HepG2 (cell line): ENCODE data around the gene RDH14. TPM values are rescaled to one million over a fixed set of nuclear protein-coding genes. Genes with fewer than 3 reads are reported as not detected.

Experiments used
- ARNT ChIP-seq: fragments of 450-650 bp; IDR thresholded peaks from 2 replicates; pipeline ENCODE4 v1.6.1; 2017
- CENPX ChIP-seq: sonication (generic); formaldehyde crosslinking; IDR thresholded peaks from 2 replicates; pipeline ENCODE4 v1.9.0; 2021; ENCODE audit warnings: mild to moderate bottlenecking, missing genetic modification reagents, moderate library complexity
- DMAP1 ChIP-seq: IDR thresholded peaks from 2 replicates; pipeline ENCODE4 v1.6.1; 2016
- EP300 ChIP-seq, 3 experiments: sonication (generic) in 1 of 3; formaldehyde crosslinking in 1 of 3; IDR thresholded peaks; 2 replicates each; pipeline versions ENCODE4 v1.5.1 to v1.6.1; 2011 to 2020; ENCODE audit warnings: low read depth in 2 of 3, low read length in 2 of 3, borderline replicate concordance in 1 of 3, improper control_type of control experiment in 1 of 3, mild to moderate bottlenecking in 1 of 3, missing genetic modification reagents in 1 of 3, moderate library complexity in 1 of 3
- FOXA1 ChIP-seq, 2 experiments: fragments of 450-650 bp in 1 of 2; sonication (generic) in 1 of 2; formaldehyde crosslinking in 1 of 2; IDR thresholded peaks; 2 replicates each; pipeline versions ENCODE4 v1.4.0 to v1.6.1; 2016 to 2020; ENCODE audit warnings: missing genetic modification reagents in 1 of 2
- FOXO1 ChIP-seq: sonication (generic); formaldehyde crosslinking; IDR thresholded peaks from 2 replicates; pipeline ENCODE4 v1.4.0; 2020; ENCODE audit warnings: missing genetic modification reagents
- HDAC2 ChIP-seq: sonication (generic); formaldehyde crosslinking; IDR thresholded peaks from 2 replicates; pipeline ENCODE4 v1.4.0; 2020; ENCODE audit warnings: missing genetic modification reagents
- HOXA3 ChIP-seq: sonication (generic); formaldehyde crosslinking; IDR thresholded peaks from 2 replicates; pipeline ENCODE4 v1.5.0; 2020; ENCODE audit warnings: missing genetic modification reagents
- IKZF5 ChIP-seq: IDR thresholded peaks from 2 replicates; pipeline ENCODE4 v1.6.1; 2018; ENCODE audit warnings: missing genetic modification reagents, mild to moderate bottlenecking, missing compliant biosample characterization
- KDM2A ChIP-seq: sonication (generic); formaldehyde crosslinking; IDR thresholded peaks from 2 replicates; pipeline ENCODE4 v1.4.0; 2020; ENCODE audit warnings: low read depth, missing genetic modification reagents, borderline replicate concordance
- KLF12 ChIP-seq: sonication (generic); formaldehyde crosslinking; IDR thresholded peaks from 2 replicates; pipeline ENCODE4 v1.4.0; 2020; ENCODE audit warnings: missing genetic modification reagents, borderline replicate concordance
- MIXL1 ChIP-seq: IDR thresholded peaks from 2 replicates; pipeline ENCODE4 v1.6.1; 2016
- MYC ChIP-seq: sonication (generic); formaldehyde crosslinking; IDR thresholded peaks from 2 replicates; pipeline ENCODE4 v1.9.0; 2021; ENCODE audit warnings: missing genetic modification reagents, borderline replicate concordance
- NFKBIZ ChIP-seq: IDR thresholded peaks from 2 replicates; pipeline ENCODE4 v1.6.1; 2018; ENCODE audit warnings: missing genetic modification reagents, missing compliant biosample characterization
- NR3C1 ChIP-seq: sonication (generic); formaldehyde crosslinking; IDR thresholded peaks from 2 replicates; pipeline ENCODE4 v1.4.0; 2020; ENCODE audit warnings: missing genetic modification reagents
- SMC3 ChIP-seq: IDR thresholded peaks from 2 replicates; pipeline ENCODE4 v1.6.1; 2011; ENCODE audit warnings: low read length, improper control_type of control experiment
- SRSF9 ChIP-seq: fragments of 200-400 bp; formaldehyde crosslinking; IDR thresholded peaks from 2 replicates; pipeline ENCODE4 v1.6.1; 2018; ENCODE audit warnings: borderline replicate concordance, mild to moderate bottlenecking, low read depth, low read length; ENCODE audit not compliant: insufficient read depth, poor library complexity, severe bottlenecking
- TGIF2 ChIP-seq: IDR thresholded peaks from 2 replicates; pipeline ENCODE4 v1.6.1; 2016; ENCODE audit warnings: control low read depth, missing compliant biosample characterization
- TSC22D2 ChIP-seq: sonication (generic); formaldehyde crosslinking; IDR thresholded peaks from 2 replicates; pipeline ENCODE4 v1.5.1; 2020; ENCODE audit warnings: missing genetic modification reagents, mild to moderate bottlenecking, borderline replicate concordance
- WIZ ChIP-seq: sonication (generic); formaldehyde crosslinking; IDR thresholded peaks from 2 replicates; pipeline ENCODE4 v1.5.1; 2020; ENCODE audit warnings: mild to moderate bottlenecking, missing genetic modification reagents
- ZBTB33 ChIP-seq: sonication (generic); formaldehyde crosslinking; IDR thresholded peaks from 2 replicates; pipeline ENCODE4 v1.4.0; 2020; ENCODE audit warnings: missing genetic modification reagents
- ZMYM4 ChIP-seq: sonication (generic); formaldehyde crosslinking; IDR thresholded peaks from 2 replicates; pipeline ENCODE4 v1.8.1; 2023; ENCODE audit warnings: mild to moderate bottlenecking, missing genetic modification reagents
- ZNF12 ChIP-seq: sonication (generic); formaldehyde crosslinking; IDR thresholded peaks from 2 replicates; pipeline ENCODE4 v1.5.0; 2020; ENCODE audit warnings: missing genetic modification reagents
- ZNF224 ChIP-seq: sonication (generic); formaldehyde crosslinking; IDR thresholded peaks from 2 replicates; pipeline ENCODE4 v1.5.0; 2020; ENCODE audit warnings: mild to moderate bottlenecking, missing genetic modification reagents
- ZNF260 ChIP-seq: sonication (generic); formaldehyde crosslinking; IDR thresholded peaks from 2 replicates; pipeline ENCODE4 v1.4.0; 2020; ENCODE audit warnings: missing genetic modification reagents, low read depth, mild to moderate bottlenecking, borderline replicate concordance
- ZNF460 ChIP-seq: sonication (generic); formaldehyde crosslinking; IDR thresholded peaks from 2 replicates; pipeline ENCODE4 v1.5.1; 2020; ENCODE audit warnings: missing genetic modification reagents, mild to moderate bottlenecking, borderline replicate concordance
- ZNF546 ChIP-seq: sonication (generic); formaldehyde crosslinking; conservative IDR thresholded peaks from 2 replicates; pipeline ENCODE4 v1.8.1; 2023; ENCODE audit warnings: mild to moderate bottlenecking, missing genetic modification reagents
- ZNF576 ChIP-seq: sonication (generic); formaldehyde crosslinking; IDR thresholded peaks from 2 replicates; pipeline ENCODE4 v1.4.0; 2020; ENCODE audit warnings: mild to moderate bottlenecking, missing genetic modification reagents
- ZNF788 ChIP-seq: sonication (generic); formaldehyde crosslinking; IDR thresholded peaks from 2 replicates; pipeline ENCODE4 v1.5.0; 2020; ENCODE audit warnings: mild to moderate bottlenecking, missing genetic modification reagents, borderline replicate concordance
- polyA plus RNA-seq, 8 experiments: library from polyadenylated mRNA; depleted of rRNA in 3 of 8; stranded (reverse) in 7 of 8; unstranded in 1 of 8; fragments of >200 nt; fragmentation: Illumina TruSeq in 4 of 8; extraction: Trizol in 4 of 8; gene quantifications; 2 replicates each; pipeline versions ENCODE4 v1.2.1 to v1.2.3, GENCODE V29; 2011 to 2016; ENCODE audit warnings: low read depth in 4 of 8, missing spikeins in 1 of 8, mixed read lengths in 1 of 8; ENCODE audit not compliant: insufficient read depth in 1 of 8
- total RNA-seq, 5 experiments: library from RNA; depleted of rRNA; stranded (reverse); fragments of >200 nt; fragmentation: Illumina TruSeq; extraction: Trizol; gene quantifications; 2 replicates each; pipeline ENCODE4 v1.2.3, GENCODE V29; 2016; ENCODE audit warnings: low read depth in 1 of 5

The RDH14 gene
- total and polyA plus RNA-seq, 2 of the 13 experiments (the other 11 are each of a cell fraction or from before 2014, with no cell fraction given): 27.4 to 39.9 TPM

- no peak for TF ChIP-seq HOXA3 (CRISPR knock-in tag)
- TF ChIP-seq ARNT: no peak
- TF ChIP-seq IKZF5 (CRISPR knock-in tag): 0 out of 2 replicates have a peak, but pooled peaks have one; percentile 25
- TF ChIP-seq CENPX (CRISPR knock-in tag): no peak
- no peak for TF ChIP-seq SRSF9
- no peak for TF ChIP-seq MYC (CRISPR knock-in tag)
- no peak for TF ChIP-seq HDAC2
- no peak for TF ChIP-seq WIZ (CRISPR knock-in tag)
- TF ChIP-seq EP300 (IDR thresholded peaks at IDR 0.05; ENCODE audit: low read depth in 2 of 2, low read length in 2 of 2): no peak
- no peak for TF ChIP-seq EP300 (CRISPR knock-in tag; IDR thresholded peaks at IDR 0.05; ENCODE audit: borderline replicate concordance)
- TF ChIP-seq NR3C1: no peak
- TF ChIP-seq DMAP1 (CRISPR knock-in tag): no peak
- no peak for TF ChIP-seq ZNF260 (CRISPR knock-in tag)
- TF ChIP-seq MIXL1 (CRISPR knock-in tag): no peak
- peak; percentile 49; the same call in 1 of the 2 replicates for TF ChIP-seq KDM2A
- TF ChIP-seq TGIF2: no peak
- no peak for TF ChIP-seq ZNF546 (CRISPR knock-in tag)
- 0 out of 2 replicates have a peak, but pooled peaks have one; percentile 8 for TF ChIP-seq FOXO1
- TF ChIP-seq ZNF12 (CRISPR knock-in tag): no peak
- peak; percentile 97 for TF ChIP-seq SMC3
- no peak for TF ChIP-seq ZNF788 (CRISPR knock-in tag)
- no peak for TF ChIP-seq KLF12 (CRISPR knock-in tag)
- TF ChIP-seq NFKBIZ (CRISPR knock-in tag): no peak
- TF ChIP-seq ZNF224 (CRISPR knock-in tag): no peak
- TF ChIP-seq ZBTB33 (CRISPR knock-in tag): no peak
- no peak for TF ChIP-seq ZNF460 (CRISPR knock-in tag)
- no peak for TF ChIP-seq TSC22D2 (CRISPR knock-in tag)
- TF ChIP-seq ZMYM4: no peak
- TF ChIP-seq ZNF576 (CRISPR knock-in tag): no peak
- TF ChIP-seq FOXA1 (IDR thresholded peaks at IDR 0.05): no peak
- TF ChIP-seq FOXA1 (CRISPR knock-in tag; IDR thresholded peaks at IDR 0.05): no peak
Measured at GRCh38 chr2:18520451-18521425, 39.7 kb downstream of the RDH14 start (continued).
